GM08714 (cell line): Measurements from ENCODE around the gene TBC1D14.
"Not testable (repeated sequence)": the region's sequence is repeated elsewhere in the genome, so short reads cannot be mapped to it uniquely, and the experiment has no call there.

Experiments
- H3K4me3 ChIP-seq: fragments of 200-500 bp; sonication (Bioruptor generic); 2 replicates; pipeline ENCODE4 v1.5.1; 2014; ENCODE audit warnings: mild to moderate bottlenecking, low read length, inconsistent platforms
- ZNF274 ChIP-seq: IDR thresholded peaks from 2 replicates; pipeline ENCODE4 v1.6.1; 2012; ENCODE audit warnings: mild to moderate bottlenecking, low read depth, low read length

TBC1D14 gene

DNA sequence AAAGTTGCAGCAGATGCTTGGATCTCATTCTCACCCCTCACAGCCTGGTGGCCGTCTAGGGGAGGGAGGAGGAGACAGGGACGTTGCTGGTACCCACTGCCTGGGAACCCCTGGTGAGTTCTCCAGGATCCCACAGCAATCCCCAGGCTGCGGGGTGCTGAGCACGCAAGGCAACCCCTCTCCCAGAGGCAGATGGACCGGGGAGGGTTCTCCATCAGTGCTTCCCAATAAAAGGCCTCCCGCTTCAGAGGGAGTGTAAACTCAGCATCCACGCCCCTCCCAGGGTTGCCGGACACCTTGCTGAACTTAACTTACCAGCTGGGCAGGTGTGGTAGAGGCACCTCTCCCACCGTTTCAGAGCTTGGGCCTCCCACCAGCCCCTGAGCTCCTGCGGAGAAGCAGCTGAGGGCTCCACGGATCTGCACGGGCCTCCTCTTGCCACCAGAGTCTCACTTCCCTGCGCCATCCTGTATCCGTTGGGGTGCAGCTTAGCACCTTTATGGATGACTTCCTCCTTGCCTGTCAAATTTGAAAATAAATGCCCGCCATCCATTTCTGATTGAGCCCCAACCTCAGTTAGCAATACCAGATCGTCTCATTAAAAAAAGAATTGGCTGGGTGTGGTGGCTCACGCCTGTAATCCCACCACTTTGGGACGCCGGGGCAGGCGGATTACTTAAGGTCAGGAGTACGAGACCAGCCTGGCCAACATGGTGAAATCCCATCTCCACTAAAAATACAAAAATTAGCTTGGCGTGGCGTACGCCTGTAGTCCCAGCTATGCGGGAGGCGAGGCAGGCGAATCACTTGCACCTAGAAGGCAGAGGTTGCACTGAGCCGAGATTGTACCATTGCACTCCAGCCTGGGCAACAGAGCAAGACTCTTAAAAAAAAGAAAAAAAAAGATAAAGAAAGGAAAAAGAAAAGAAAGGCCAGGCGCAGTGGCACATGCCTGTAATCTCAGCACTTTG is 14.8 kb upstream of the TBC1D14 start:
- H3K4me3 ChIP-seq = no peak overlapping the region
- no peak for TF ChIP-seq ZNF274

DNA sequence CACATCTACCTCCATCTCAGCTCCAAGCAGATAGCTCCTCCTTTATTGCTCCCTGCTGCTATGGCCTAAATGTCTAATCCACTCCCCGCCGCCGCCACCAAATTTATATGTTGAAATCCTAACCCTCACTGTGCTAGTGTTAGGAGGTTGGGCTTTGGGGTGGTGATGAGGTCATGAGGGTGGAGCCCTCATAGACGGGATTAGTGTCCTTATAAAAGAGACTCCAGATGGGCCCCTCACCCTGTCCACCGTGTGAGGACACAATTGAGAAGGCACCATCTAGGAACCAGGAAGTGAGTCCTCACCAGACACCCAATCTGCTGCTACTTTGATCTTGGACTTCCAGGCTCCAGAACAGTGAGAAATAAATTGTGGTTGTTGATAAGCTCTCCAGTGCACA is 13.6 kb upstream of the TBC1D14 start:
- no peak for TF ChIP-seq ZNF274
- H3K4me3 ChIP-seq = no peak overlapping the region

DNA sequence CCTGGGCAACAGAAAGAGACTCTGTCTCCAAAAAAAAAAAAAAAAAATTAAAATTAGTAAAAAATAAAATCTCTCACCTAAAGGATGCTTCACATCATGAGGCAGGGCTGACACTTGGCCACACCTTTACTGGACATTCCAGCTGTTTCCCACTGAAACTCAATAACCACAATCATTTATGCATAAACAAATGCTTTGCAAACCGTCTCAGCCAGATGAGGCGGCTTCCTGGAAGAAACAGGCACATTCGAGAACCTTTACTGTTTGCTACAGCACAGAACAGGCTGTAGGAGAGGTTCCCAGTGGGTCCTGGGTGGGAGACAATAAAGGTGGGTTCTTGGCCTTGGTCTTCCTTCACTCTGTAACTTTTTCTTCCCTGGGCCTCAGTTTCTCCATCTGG is 10.9 kb upstream of the TBC1D14 start:
- TF ChIP-seq ZNF274 = no peak
- no peak overlapping the region for H3K4me3 ChIP-seq

DNA sequence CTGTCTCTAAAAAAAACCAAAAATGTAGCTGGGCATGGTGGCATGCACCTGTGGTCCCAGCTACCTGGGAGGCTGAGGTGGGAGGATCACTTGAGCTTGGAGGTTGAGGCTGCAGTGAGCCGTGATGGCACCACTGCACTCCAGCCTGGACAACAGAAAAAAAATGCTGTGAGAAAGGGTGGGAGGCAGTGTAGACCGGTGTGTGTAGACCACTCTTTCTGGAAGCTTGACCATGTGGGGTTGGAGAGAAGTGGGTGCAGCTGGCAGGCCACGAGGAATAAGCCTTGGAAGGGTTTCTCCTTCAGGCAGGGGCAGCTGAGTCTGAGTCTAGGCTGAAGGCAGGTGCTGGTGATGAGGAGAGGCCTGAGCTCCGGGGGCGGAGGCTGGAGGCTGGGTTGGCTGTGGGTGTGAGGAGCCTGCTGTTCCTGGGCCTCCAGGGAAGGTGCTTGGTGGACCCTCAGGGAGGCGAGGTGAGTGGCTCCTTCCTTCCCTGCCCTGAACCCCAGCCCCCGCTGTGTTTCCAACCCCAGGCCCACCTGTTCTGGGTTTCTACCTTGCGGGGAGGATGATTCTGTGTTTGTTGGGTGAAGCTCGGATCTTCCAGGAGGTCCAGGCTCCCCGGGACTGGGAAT is 9.3 kb upstream of the TBC1D14 start:
- no peak overlapping the region for H3K4me3 ChIP-seq
- TF ChIP-seq ZNF274 = no peak

DNA sequence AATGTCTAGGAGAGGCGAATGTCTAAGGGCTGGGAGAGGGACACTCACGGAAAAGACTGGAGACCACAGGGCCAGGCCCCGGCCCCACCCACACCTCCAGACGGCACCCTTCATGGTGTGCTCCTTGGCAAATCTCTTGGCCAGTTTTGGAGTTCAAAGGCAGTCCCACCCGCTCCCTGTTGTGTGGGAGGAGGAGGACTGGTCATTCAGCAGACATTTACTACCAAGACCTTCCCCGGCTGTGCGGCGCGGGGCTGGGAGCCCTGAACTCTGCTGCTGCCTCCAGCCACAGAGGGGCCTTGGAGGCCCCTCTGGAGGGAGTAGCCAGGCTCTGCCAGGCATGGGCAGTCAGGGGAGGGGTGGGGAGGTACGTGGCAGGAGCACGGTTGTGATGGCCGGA is 8.7 kb upstream of the TBC1D14 start:
- H3K4me3 ChIP-seq = no peak overlapping the region
- no peak for TF ChIP-seq ZNF274

DNA sequence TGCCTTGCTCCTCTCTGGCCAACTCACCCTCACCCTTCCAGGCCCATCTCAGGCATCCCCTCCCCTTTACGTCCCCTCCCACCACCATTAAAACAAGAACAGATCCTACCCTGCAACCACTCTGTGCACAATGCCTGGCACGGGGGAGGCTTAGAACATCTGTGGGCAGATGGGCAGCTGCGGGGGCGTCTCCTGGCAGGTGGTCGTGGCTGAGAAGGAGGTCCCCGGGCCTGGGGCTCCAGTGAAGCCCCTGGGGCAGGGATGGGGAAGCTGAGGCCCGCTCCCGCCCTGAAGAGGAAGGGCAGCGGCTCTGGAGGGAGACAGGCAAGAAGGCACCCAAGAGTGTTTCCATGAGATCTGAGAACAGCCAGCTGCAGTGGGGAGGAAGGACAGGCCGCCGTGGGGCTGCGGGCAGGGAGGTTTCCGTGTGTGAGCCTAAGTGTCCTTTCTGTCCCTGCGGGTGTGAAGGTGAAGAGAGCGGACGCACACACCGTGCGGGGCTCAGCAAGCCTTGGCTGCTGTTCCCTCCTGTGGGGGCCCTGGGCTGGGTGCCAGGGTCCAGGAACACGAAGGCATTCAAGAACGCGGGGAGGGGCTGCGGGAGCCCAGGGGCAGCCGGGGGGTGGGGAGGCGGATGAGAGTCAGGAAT is 7.8 kb upstream of the TBC1D14 start:
- no peak for TF ChIP-seq ZNF274
- no peak overlapping the region for H3K4me3 ChIP-seq

DNA sequence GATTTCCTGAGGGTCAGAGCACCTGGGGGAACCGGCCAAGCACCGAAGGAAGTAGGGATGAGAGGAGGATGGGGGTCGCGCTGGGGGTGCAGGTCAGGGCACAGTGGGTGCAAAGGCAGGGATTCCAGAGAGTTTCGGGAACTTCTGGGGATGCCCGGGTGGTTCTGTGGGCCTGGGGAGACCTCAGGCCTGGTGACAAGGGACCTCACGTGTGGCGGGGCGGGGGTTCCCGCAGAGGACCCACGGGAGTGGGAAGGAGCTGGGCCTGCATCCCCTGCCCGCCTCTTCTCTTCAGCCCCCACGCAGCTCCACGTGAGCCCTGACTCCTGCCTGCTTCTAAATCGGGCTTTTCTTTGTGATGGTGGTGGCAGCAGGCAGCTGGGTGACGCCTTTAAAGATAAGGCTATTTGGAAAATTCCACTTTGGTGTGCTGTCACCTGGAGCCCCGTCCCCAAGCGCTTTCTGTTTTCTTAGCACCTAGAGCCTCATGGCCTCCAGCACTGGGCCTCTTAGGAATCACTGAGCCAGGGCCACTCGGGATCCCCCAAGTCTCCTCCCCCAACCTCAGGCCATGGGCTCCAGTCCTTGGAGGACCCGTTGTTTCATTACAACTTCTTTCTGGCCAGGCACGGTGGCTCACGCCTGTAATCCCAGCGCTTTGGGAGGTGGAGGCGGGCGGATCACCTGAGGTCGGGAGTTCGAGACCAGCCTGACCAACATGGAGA is 7.1 kb upstream of the TBC1D14 start:
- no peak for TF ChIP-seq ZNF274
- H3K4me3 ChIP-seq = no peak overlapping the region

DNA sequence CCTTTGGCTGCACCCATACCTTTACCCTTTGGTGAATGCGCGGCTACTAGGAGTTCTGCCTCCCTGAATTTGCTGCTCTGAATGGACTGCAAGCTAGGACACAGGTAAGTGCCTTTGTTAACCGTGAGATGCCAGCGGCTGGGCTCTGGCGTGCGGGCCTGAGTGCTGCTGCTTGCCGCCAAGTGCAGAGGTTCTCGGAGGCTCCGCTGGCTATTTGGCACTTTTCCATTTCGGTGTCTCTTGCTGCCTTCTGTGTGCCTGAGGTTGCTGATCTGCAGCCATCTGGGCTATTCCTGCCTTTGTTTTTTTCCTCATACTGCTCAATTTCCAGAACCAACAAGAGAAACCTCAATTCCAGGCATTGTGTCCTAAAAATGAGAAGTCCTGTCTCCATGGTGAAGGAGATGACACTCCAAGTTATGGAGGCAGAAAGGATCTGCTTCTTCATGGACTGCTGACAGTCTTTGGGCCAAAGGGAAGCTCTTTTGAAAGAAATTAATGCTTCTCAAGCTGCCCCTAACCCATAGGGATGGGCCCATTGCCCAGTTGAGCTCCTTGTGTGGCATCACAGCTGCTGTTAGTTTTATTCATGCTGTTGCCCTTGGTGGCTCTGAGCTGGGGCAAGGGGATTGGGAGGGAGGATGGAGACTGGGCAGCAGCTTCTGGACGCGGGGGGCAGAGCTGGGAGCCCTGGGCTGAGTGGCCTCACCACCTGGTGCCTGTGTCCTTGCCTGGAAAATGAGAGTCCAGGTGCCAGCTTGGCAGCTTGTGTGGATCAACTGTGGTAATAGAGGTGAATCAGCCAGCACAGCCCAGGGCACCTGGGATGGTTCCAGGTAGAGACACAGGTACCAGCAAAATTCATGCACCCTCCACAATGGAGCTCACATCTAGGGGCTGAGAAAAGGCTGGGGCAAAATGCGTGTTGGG is 3.8 kb upstream of the TBC1D14 start:
- no peak overlapping the region for H3K4me3 ChIP-seq
- no peak for TF ChIP-seq ZNF274

DNA sequence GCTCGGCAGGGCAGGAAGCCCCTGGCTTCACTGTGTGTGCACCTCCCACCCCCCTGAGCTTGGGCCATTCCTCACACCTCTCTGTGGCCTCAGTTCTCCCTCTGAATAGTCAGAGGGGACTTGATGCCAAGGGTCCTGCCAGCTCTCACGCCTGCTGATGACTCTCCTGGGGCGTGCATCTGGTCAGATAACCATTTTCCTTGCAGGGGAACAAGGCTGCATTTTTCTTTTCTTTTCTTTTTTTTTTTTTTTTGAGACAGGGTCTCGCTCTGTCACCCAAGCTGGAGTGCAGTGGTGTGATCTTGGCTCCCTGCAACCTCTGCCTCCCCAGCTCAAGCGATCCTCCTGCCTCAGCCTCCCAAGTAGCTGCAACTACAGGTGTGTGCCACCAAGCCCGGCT is 3.1 kb upstream of the TBC1D14 start:
- not testable (repeated sequence) for H3K4me3 ChIP-seq

DNA sequence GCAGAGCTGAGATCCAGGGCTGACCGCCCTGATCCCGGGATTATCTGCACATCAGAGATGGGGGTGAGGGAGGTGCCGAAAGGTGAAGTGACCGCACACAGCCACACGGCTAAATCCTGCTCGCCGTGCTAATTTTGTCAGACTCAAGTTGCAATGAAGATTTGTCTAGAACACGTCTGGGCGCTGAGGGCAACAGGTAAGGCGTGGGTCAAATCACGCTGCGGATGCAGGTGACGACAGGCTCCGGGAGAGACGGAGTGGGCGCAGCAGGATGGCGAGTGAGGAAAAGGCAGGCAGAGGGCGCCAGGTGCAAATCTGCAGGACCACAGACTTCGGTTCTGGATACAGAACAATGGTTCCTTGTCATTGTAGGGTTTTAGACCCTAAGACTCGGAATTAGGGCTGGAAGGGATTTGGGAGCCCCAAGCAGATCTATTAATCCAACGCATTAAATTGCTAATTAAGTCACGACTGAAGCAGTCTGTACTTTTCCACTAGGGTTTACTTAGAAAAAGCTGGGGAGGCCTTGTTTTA is 1.9 kb upstream of the TBC1D14 start:
- no peak for TF ChIP-seq ZNF274
- H3K4me3 ChIP-seq = no peak overlapping the region

DNA sequence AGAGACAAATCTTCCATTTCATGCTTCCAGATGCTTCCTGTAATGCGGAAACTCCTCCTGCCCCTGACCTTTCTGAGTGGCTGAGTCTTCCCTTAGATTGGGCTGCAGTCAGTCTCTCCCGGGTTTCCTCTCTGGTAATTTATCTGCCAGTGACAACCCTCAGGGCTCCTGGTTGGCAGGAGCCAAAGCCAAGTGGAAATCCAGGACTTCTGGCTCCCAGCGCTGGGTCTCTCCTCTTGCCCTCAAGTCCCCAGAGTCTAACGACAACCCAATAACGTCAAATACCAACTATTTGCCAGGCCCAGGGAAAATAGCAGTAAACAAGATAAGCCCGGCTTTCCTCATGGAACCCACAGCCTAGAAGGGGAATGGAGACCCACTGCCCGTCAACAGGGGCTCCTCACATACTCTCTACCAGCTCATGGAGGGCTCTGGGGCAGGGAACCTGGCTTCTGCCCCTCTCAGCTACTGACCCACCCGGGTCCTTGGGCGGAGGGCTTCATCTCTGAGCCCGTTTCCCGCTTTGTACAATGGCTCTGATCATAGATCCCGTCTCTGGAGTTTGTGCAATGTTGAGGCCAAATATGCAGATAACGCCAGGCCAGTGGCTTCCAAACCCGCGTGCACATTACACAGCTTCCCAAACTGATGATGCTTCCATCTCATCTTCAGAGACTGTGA is 1.1 kb upstream of the TBC1D14 start:
- TF ChIP-seq ZNF274 = no peak
- peak overlapping the region; percentile 56; the same call in 1 of the 2 replicates for H3K4me3 ChIP-seq

DNA sequence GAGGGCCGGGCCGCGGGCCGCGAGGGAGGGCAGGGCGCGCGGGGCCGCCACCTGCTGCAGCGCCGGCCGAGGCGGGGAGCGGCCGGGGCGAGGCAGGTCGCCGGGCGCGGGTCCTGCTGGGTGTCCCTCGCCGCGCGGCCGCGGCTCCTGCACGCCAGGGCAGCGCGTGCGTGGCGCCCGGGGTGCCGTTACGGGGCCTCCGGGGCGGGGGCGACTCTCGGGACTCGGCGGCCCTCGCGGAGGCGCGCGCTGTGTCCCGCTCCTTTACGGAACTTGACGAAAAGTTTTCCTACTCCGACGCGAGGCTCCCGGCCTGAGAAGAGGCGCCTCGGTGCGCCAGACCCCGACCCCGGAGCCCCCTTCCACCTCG is 329 bp downstream of the TBC1D14 start:
- TF ChIP-seq ZNF274 = no peak
- H3K4me3 ChIP-seq = peak overlapping the region; percentile 83

DNA sequence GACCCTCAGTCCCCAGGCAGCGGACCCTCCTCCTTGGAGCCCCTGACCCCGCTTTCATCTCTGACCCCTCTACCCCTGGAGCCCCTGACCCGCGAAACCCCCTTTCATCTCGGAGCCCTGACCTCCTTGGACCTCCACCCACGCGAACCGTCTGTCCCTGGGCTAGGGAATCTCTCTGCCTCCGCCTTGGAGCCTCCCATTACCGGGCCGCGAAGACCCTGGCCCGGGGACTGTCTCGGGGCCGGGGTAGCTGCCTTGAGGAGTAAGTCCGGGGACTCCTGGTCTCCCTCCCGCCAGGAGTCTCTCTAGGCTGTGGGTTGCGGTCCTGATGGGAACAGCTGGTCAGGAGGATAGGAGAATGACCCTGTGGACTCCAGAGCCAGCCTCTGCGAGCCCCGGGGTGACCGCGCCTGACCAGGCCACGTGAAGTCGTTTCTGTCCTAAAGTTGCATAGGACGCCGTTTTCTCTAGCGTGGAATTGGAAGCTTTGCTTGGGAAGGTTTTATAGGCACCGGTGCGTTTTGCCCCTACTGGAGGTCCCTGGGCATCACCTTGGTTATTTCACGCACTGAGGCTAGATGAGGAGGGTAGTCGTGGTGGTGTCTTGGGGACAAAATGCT is 824 bp downstream of the TBC1D14 start:
- peak overlapping the region; percentile 83 for H3K4me3 ChIP-seq
- TF ChIP-seq ZNF274 = no peak
